WTC11 (cell line): ENCODE data around the gene MORC2. TPM values are rescaled to one million over a fixed set of nuclear protein-coding genes. Genes with fewer than 3 reads are reported as not detected.

Experiments
- ATAC-seq: fragments of 200-7000 bp; cut with Tn5 transposase; 2 replicates; pipeline ENCODE4 v1.10.0; 2021; ENCODE audit warnings: mild to moderate bottlenecking, moderate library complexity
- CTCF ChIA-PET: fragments of 300-600 bp; sonication (Branson Sonifier 250); formaldehyde crosslinking; loops from one replicate; lab custom pipeline; 2021; ENCODE audit warnings: antibody characterized with exemption; lab: Charles Lee
- POLR2A ChIA-PET: fragments of 350-600 bp; sonication (Branson Sonifier 250); formaldehyde crosslinking; loops from one replicate; lab custom pipeline; 2021; ENCODE audit warnings: antibody characterized with exemption; lab: Charles Lee
- DNase-seq: peaks from one replicate; pipeline ENCODE4 v3.0.0; 2021; ENCODE audit warnings: low spot score
- H3K27ac Mint-ChIP-seq: 2 replicates; pipeline ENCODE4 v1.8.0; 2021; ENCODE audit warnings: mixed read lengths
- H3K27me3 Mint-ChIP-seq: 2 replicates; pipeline ENCODE4 v1.8.0; 2021; ENCODE audit warnings: low read depth, mild to moderate bottlenecking, moderate library complexity, mixed read lengths
- H3K36me3 Mint-ChIP-seq: 2 replicates; pipeline ENCODE4 v1.8.0; 2021; ENCODE audit warnings: mixed read lengths
- H3K4me1 Mint-ChIP-seq: 2 replicates; pipeline ENCODE4 v1.8.0; 2022; ENCODE audit warnings: mixed read lengths
- H3K4me3 Mint-ChIP-seq: 2 replicates; pipeline ENCODE4 v1.8.0; 2021; ENCODE audit warnings: mild to moderate bottlenecking, moderate library complexity, mixed read lengths
- H3K9me3 Mint-ChIP-seq: 2 replicates; pipeline ENCODE4 v1.8.0; 2021; ENCODE audit warnings: mixed read lengths
- AFF4 ChIP-seq: sonication (generic); formaldehyde crosslinking; IDR thresholded peaks from 2 replicates; pipeline ENCODE4 v1.8.1; 2023; ENCODE audit warnings: mild to moderate bottlenecking, missing genetic modification reagents, borderline replicate concordance
- CBFB ChIP-seq: sonication (generic); formaldehyde crosslinking; IDR thresholded peaks from 2 replicates; pipeline ENCODE4 v1.8.1; 2022; ENCODE audit warnings: mild to moderate bottlenecking, low read depth, missing genetic modification reagents
- CREB1 ChIP-seq: sonication (generic); formaldehyde crosslinking; IDR thresholded peaks from 2 replicates; pipeline ENCODE4 v1.8.0; 2023; ENCODE audit warnings: mild to moderate bottlenecking, missing genetic modification reagents
- E2F4 ChIP-seq: sonication (generic); formaldehyde crosslinking; IDR thresholded peaks from 2 replicates; pipeline ENCODE4 v1.8.1; 2022; ENCODE audit warnings: low read depth, mild to moderate bottlenecking, moderate library complexity, missing genetic modification reagents, borderline replicate concordance
- GABPB1 ChIP-seq: sonication (generic); formaldehyde crosslinking; IDR thresholded peaks from 2 replicates; pipeline ENCODE4 v1.8.1; 2023; ENCODE audit warnings: mild to moderate bottlenecking, missing genetic modification reagents
- GRHL2 ChIP-seq: fragments of 250-450 bp; sonication (Bioruptor Pico); IDR thresholded peaks from 2 replicates; pipeline ENCODE4 v1.8.0; 2022; ENCODE audit warnings: mild to moderate bottlenecking, moderate library complexity; ENCODE audit not compliant: insufficient replicate concordance, severe bottlenecking
- HMGA2 ChIP-seq: fragments of 250-450 bp; sonication (Bioruptor Pico); IDR thresholded peaks from 2 replicates; pipeline ENCODE4 v1.4.0; 2021; ENCODE audit warnings: mild to moderate bottlenecking, moderate library complexity
- HMGXB4 ChIP-seq: sonication (generic); formaldehyde crosslinking; IDR thresholded peaks from 2 replicates; pipeline ENCODE4 v1.8.1; 2023; ENCODE audit warnings: mild to moderate bottlenecking, moderate library complexity, missing genetic modification reagents
- JAZF1 ChIP-seq: fragments of 250-450 bp; sonication (Bioruptor Pico); IDR thresholded peaks from 2 replicates; pipeline ENCODE4 v1.9.0; 2021; ENCODE audit warnings: moderate library complexity, mild to moderate bottlenecking, inconsistent platforms
- JUN ChIP-seq: sonication (generic); formaldehyde crosslinking; IDR thresholded peaks from 2 replicates; pipeline ENCODE4 v1.8.0; 2023; ENCODE audit warnings: mild to moderate bottlenecking, missing genetic modification reagents
- NFATC4 ChIP-seq: fragments of 250-450 bp; sonication (Bioruptor Pico); IDR thresholded peaks from 2 replicates; pipeline ENCODE4 v1.9.0; 2021; ENCODE audit warnings: mild to moderate bottlenecking
- NR1H2 ChIP-seq: sonication (generic); formaldehyde crosslinking; IDR thresholded peaks from 2 replicates; pipeline ENCODE4 v1.9.0; 2021; ENCODE audit warnings: mild to moderate bottlenecking, moderate library complexity, missing genetic modification reagents
- PREB ChIP-seq: sonication (generic); formaldehyde crosslinking; IDR thresholded peaks from 2 replicates; pipeline ENCODE4 v1.8.1; 2022; ENCODE audit warnings: mild to moderate bottlenecking, missing genetic modification reagents, moderate library complexity, borderline replicate concordance
- TEAD4 ChIP-seq: sonication (generic); formaldehyde crosslinking; IDR thresholded peaks from 2 replicates; pipeline ENCODE4 v1.8.0; 2022; ENCODE audit warnings: mild to moderate bottlenecking, missing genetic modification reagents
- ZBTB43 ChIP-seq: sonication (generic); formaldehyde crosslinking; IDR thresholded peaks from 2 replicates; pipeline ENCODE4 v1.8.1; 2023; ENCODE audit warnings: mild to moderate bottlenecking, missing genetic modification reagents
- ZNF263 ChIP-seq: sonication (generic); formaldehyde crosslinking; IDR thresholded peaks from 2 replicates; pipeline ENCODE4 v1.8.1; 2022; ENCODE audit warnings: low read depth, mild to moderate bottlenecking, moderate library complexity, missing genetic modification reagents
- total RNA-seq: library from RNA; stranded (reverse); gene quantifications from 3 replicates; pipeline ENCODE4 v1.2.3, GENCODE V29; 2021

Gene MORC2
- total RNA-seq, 1 experiment from 2014 or later: 62.3 TPM

- no peaks in the 10 kb centered on the region for H3K9me3 Mint-ChIP-seq
Measured at GRCh38 chr22:30927806-30928205, 40.8 kb downstream of the MORC2 start.

More at GRCh38 chr22:30927806-30928205, 40.8 kb downstream of the MORC2 start:
- POLR2A ChIA-PET: no interaction called here
- no peak for ATAC-seq
- CTCF ChIA-PET: no interaction called here
- Mint-ChIP-seq H3K27ac (no peak overlapping the region), H3K4me3 (no peak overlapping the region), H3K36me3 (peaks cover 72% of the 10 kb centered on the region), H3K4me1 (no peaks in the 10 kb centered on the region), H3K27me3 (no peaks in the 10 kb centered on the region)
- TF ChIP-seq NR1H2 (CRISPR knock-in tag): no peak
- no peak for TF ChIP-seq JAZF1 (CRISPR knock-in tag)
- TF ChIP-seq ZNF263 (CRISPR knock-in tag): no peak
- no peak for TF ChIP-seq ZBTB43 (CRISPR knock-in tag)
- TF ChIP-seq PREB: no peak
- no peak for TF ChIP-seq E2F4 (CRISPR knock-in tag)
- no peak for TF ChIP-seq CREB1
- no peak for TF ChIP-seq HMGXB4 (CRISPR knock-in tag)
- TF ChIP-seq GABPB1 (CRISPR knock-in tag): no peak
- no peak for TF ChIP-seq NFATC4 (CRISPR knock-in tag)
- no peak for TF ChIP-seq AFF4 (CRISPR knock-in tag)
- no peak for TF ChIP-seq JUN
- TF ChIP-seq TEAD4: no peak
- no peak for TF ChIP-seq HMGA2 (CRISPR knock-in tag)
- no peak for TF ChIP-seq GRHL2 (CRISPR knock-in tag)
- no peak for TF ChIP-seq CBFB (CRISPR knock-in tag)
- no peak for DNase-seq
